HepG2 (cell line): ENCODE results near the gene SF3B6. TPM values are rescaled to one million over a fixed set of nuclear protein-coding genes. Genes with fewer than 3 reads are reported as not detected.

Experiments
- CREM ChIP-seq, 2 experiments: sonication (generic) in 1 of 2; formaldehyde crosslinking in 1 of 2; IDR thresholded peaks; 2 replicates each; pipeline versions ENCODE4 v1.4.0 to v1.6.1; 2016 to 2020; ENCODE audit warnings: antibody characterized with exemption in 1 of 2, mild to moderate bottlenecking in 1 of 2, missing genetic modification reagents in 1 of 2
- DNMT3B ChIP-seq: conservative IDR thresholded peaks from 2 replicates; pipeline ENCODE4 v1.6.1; 2016; ENCODE audit warnings: missing biosample characterization, control low read depth
- ERF ChIP-seq: IDR thresholded peaks from 2 replicates; pipeline ENCODE4 v1.6.1; 2018; ENCODE audit warnings: missing biosample characterization, missing genetic modification reagents
- PATZ1 ChIP-seq: sonication (generic); formaldehyde crosslinking; IDR thresholded peaks from 2 replicates; pipeline ENCODE4 v1.4.0; 2020; ENCODE audit warnings: missing genetic modification reagents
- SAP130 ChIP-seq: IDR thresholded peaks from 2 replicates; pipeline ENCODE4 v1.6.1; 2016; ENCODE audit warnings: low read depth
- TCF12 ChIP-seq, 2 experiments: fragments of 450-650 bp in 1 of 2; sonication (generic) in 1 of 2; formaldehyde crosslinking in 1 of 2; IDR thresholded peaks; 2 replicates each; pipeline versions ENCODE4 v1.6.1 to v1.8.0; 2017 to 2022; ENCODE audit warnings: antibody characterized with exemption in 1 of 2, mild to moderate bottlenecking in 1 of 2, missing genetic modification reagents in 1 of 2, moderate library complexity in 1 of 2
- TFAP4 ChIP-seq: sonication (generic); IDR thresholded peaks from 2 replicates; pipeline ENCODE4 v1.6.1; 2016; ENCODE audit warnings: low read depth, borderline replicate concordance
- TFDP1 ChIP-seq: IDR thresholded peaks from 2 replicates; pipeline ENCODE4 v1.6.1; 2016; ENCODE audit warnings: missing compliant biosample characterization, missing genetic modification reagents, borderline replicate concordance
- YEATS2 ChIP-seq: sonication (generic); formaldehyde crosslinking; IDR thresholded peaks from 2 replicates; pipeline ENCODE4 v1.4.0; 2020; ENCODE audit warnings: missing genetic modification reagents, borderline replicate concordance
- ZBTB2 ChIP-seq: sonication (generic); formaldehyde crosslinking; IDR thresholded peaks from 2 replicates; pipeline ENCODE4 v1.8.0; 2022; ENCODE audit warnings: low read depth, missing genetic modification reagents
- ZMAT5 ChIP-seq: sonication (generic); formaldehyde crosslinking; IDR thresholded peaks from 2 replicates; pipeline ENCODE4 v1.5.0; 2020; ENCODE audit warnings: mild to moderate bottlenecking, low read depth, missing genetic modification reagents, borderline replicate concordance
- ZNF12 ChIP-seq: sonication (generic); formaldehyde crosslinking; IDR thresholded peaks from 2 replicates; pipeline ENCODE4 v1.5.0; 2020; ENCODE audit warnings: missing genetic modification reagents
- ZNF550 ChIP-seq: sonication (generic); formaldehyde crosslinking; IDR thresholded peaks from 2 replicates; pipeline ENCODE4 v1.4.0; 2020; ENCODE audit warnings: mild to moderate bottlenecking, missing genetic modification reagents, borderline replicate concordance
- ZNF691 ChIP-seq: sonication (generic); formaldehyde crosslinking; IDR thresholded peaks from 2 replicates; pipeline ENCODE4 v1.4.0; 2020; ENCODE audit warnings: missing genetic modification reagents, low read depth, mild to moderate bottlenecking, borderline replicate concordance
- ZNF737 ChIP-seq: sonication (generic); formaldehyde crosslinking; IDR thresholded peaks from 2 replicates; pipeline ENCODE4 v1.5.0; 2020; ENCODE audit warnings: missing genetic modification reagents, mild to moderate bottlenecking, borderline replicate concordance
- ZNF772 ChIP-seq: sonication (generic); formaldehyde crosslinking; IDR thresholded peaks from 2 replicates; pipeline ENCODE4 v1.5.0; 2020; ENCODE audit warnings: mild to moderate bottlenecking, missing genetic modification reagents
- polyA plus RNA-seq, 8 experiments: library from polyadenylated mRNA; depleted of rRNA in 3 of 8; stranded (reverse) in 7 of 8; unstranded in 1 of 8; fragments of >200 nt; fragmentation: Illumina TruSeq in 4 of 8; extraction: Trizol in 4 of 8; gene quantifications; 2 replicates each; pipeline versions ENCODE4 v1.2.1 to v1.2.3, GENCODE V29; 2011 to 2016; ENCODE audit warnings: low read depth in 4 of 8, missing spikeins in 1 of 8, mixed read lengths in 1 of 8; ENCODE audit not compliant: insufficient read depth in 1 of 8
- total RNA-seq, 5 experiments: library from RNA; depleted of rRNA; stranded (reverse); fragments of >200 nt; fragmentation: Illumina TruSeq; extraction: Trizol; gene quantifications; 2 replicates each; pipeline ENCODE4 v1.2.3, GENCODE V29; 2016; ENCODE audit warnings: low read depth in 1 of 5

The SF3B6 gene
- total and polyA plus RNA-seq, 2 of the 13 experiments (the other 11 are each of a cell fraction or from before 2014, with no cell fraction given): 177 to 182 TPM

- TF ChIP-seq TFAP4 (no peak), YEATS2 (CRISPR knock-in tag) (peak; percentile 16; the same call in 1 of the 2 replicates), ZNF772 (CRISPR knock-in tag) (peak; percentile 91), CREM (IDR thresholded peaks at IDR 0.05) (no peak), CREM (CRISPR knock-in tag; IDR thresholded peaks at IDR 0.05) (no peak), ZNF12 (CRISPR knock-in tag) (no peak; the same call in 1 of the 2 replicates), ZBTB2 (CRISPR knock-in tag) (peak; percentile 91), ZNF691 (CRISPR knock-in tag) (peak; percentile 90; the same call in 1 of the 2 replicates), ZNF737 (CRISPR knock-in tag) (no peak), PATZ1 (CRISPR knock-in tag) (peak; percentile 26; the same call in 1 of the 2 replicates), SAP130 (peak; percentile 62; the same call in 1 of the 2 replicates), ZNF550 (CRISPR knock-in tag) (0 out of 2 replicates have a peak, but pooled peaks have one; percentile 53), ZMAT5 (CRISPR knock-in tag) (no peak; the same call in 1 of the 2 replicates), ERF (CRISPR knock-in tag) (no peak; the same call in none of the 2 replicates), TCF12 (IDR thresholded peaks at IDR 0.05) (no peak), TCF12 (CRISPR knock-in tag; IDR thresholded peaks at IDR 0.05) (peak; percentile 82; the same call in 1 of the 2 replicates), DNMT3B (CRISPR knock-in tag) (no peak), TFDP1 (CRISPR knock-in tag) (peak; percentile 81)
Measured at GRCh38 chr2:24123195-24123921, 47.2 kb upstream of the SF3B6 start, which contains the start of the genes FAM228B and PFN4 (continued).
